ENCODE data around the gene INCENP. TPM values are rescaled to one million over a fixed set of nuclear protein-coding genes. Genes with fewer than 3 reads are reported as not detected.

INCENP gene
- polyA plus RNA-seq, 1 of the 3 experiments (the other 2 are of a cell fraction), result 20.1 TPM

- H3K4me1 ChIP-seq (ENCODE audit: control insufficient read depth in 1 of 2, insufficient read depth in 2 of 2, low read depth in 1 of 2, low read length in 1 of 2), result no peaks in the 10 kb centered on the region
- no peaks in the 10 kb centered on the region for H3K36me3 ChIP-seq (replicated peaks in 1 of 2; ENCODE audit: control insufficient read depth in 1 of 2, insufficient read depth in 2 of 2, low read length in 1 of 2)
- no peak overlapping the region for H2AFZ ChIP-seq (ENCODE audit: low read depth)
- TF ChIP-seq MXI1 (IDR thresholded peaks at IDR 0.05; ENCODE audit: low read depth, low read length) (no peak), TAF1 (IDR thresholded peaks at IDR 0.05; ENCODE audit: borderline replicate concordance, low read depth, low read length) (no peak), GABPA (IDR thresholded peaks at IDR 0.05; ENCODE audit: low read depth) (no peak), NFIC (IDR thresholded peaks at IDR 0.05; ENCODE audit: borderline replicate concordance) (no peak), USF1 (IDR thresholded peaks at IDR 0.05; ENCODE audit: borderline replicate concordance, low read depth) (no peak), POLR2AphosphoS5 (IDR thresholded peaks at IDR 0.05; ENCODE audit: low read depth, low read length) (no peak), FOXJ3 (CRISPR knock-in tag; IDR thresholded peaks at IDR 0.05) (no peak), SIN3A (IDR thresholded peaks at IDR 0.05; ENCODE audit: borderline replicate concordance, low read depth, low read length) (no peak), TEAD4 (IDR thresholded peaks at IDR 0.05; ENCODE audit: borderline replicate concordance, insufficient read depth) (no peak), EZH2phosphoT487 (IDR thresholded peaks at IDR 0.05; ENCODE audit: borderline replicate concordance, low read depth) (no peak), FOXM1 (IDR thresholded peaks at IDR 0.05; ENCODE audit: low read depth) (no peak), PBX3 (IDR thresholded peaks at IDR 0.05) (no peak), IRF3 (IDR thresholded peaks at IDR 0.05; ENCODE audit: low read depth, low read length) (no peak), NRF1 (IDR thresholded peaks at IDR 0.05; ENCODE audit: low read depth, low read length) (no peak), RXRA (IDR thresholded peaks at IDR 0.05; ENCODE audit: borderline replicate concordance, low read depth) (no peak), RFX5 (IDR thresholded peaks at IDR 0.05; ENCODE audit: low read length) (no peak)
- TF ChIP-seq, protein P1, sequence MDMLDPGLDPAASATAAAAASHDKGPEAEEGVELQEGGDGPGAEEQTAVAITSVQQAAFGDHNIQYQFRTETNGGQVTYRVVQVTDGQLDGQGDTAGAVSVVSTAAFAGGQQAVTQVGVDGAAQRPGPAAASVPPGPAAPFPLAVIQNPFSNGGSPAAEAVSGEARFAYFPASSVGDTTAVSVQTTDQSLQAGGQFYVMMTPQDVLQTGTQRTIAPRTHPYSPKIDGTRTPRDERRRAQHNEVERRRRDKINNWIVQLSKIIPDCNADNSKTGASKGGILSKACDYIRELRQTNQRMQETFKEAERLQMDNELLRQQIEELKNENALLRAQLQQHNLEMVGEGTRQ (IDR thresholded peaks at IDR 0.05; ENCODE audit: borderline replicate concordance, low read depth, low read length), result no peak
- TF ChIP-seq, protein P2, sequence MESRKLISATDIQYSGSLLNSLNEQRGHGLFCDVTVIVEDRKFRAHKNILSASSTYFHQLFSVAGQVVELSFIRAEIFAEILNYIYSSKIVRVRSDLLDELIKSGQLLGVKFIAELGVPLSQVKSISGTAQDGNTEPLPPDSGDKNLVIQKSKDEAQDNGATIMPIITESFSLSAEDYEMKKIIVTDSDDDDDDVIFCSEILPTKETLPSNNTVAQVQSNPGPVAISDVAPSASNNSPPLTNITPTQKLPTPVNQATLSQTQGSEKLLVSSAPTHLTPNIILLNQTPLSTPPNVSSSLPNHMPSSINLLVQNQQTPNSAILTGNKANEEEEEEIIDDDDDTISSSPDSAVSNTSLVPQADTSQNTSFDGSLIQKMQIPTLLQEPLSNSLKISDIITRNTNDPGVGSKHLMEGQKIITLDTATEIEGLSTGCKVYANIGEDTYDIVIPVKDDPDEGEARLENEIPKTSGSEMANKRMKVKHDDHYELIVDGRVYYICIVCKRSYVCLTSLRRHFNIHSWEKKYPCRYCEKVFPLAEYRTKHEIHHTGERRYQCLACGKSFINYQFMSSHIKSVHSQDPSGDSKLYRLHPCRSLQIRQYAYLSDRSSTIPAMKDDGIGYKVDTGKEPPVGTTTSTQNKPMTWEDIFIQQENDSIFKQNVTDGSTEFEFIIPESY (IDR thresholded peaks at IDR 0.05; ENCODE audit: borderline replicate concordance, low read depth), result no peak
- no peaks in the 10 kb centered on the region for H3K9me2 ChIP-seq
- no peak overlapping the region for H3K4me3 ChIP-seq (ENCODE audit: low read depth in 2 of 2, low read length in 1 of 2)
- DNase-seq, result no peak
- CTCF ChIA-PET, result interaction anchor here (1.0 to 13.7 kb wide), 5 partner anchors 20 to 217 kb away, joined by 3 to 357 read pairs (median 5); partner anchors contain the start of gene BEST1
- no peak overlapping the region for H3K4me2 ChIP-seq
- POLR2A ChIA-PET, result no interaction called here
- H3K27me3 ChIP-seq (ENCODE audit: insufficient read depth), result no peaks in the 10 kb centered on the region
- H3F3A ChIP-seq (replicated peaks; ENCODE audit: insufficient read depth), result no peaks in the 10 kb centered on the region
- WGBS (ENCODE audit: low lambda C conversion rate), result 43% methylated on average over 1 of the region's 1 CpG
- peaks cover 22% of the 10 kb centered on the region for H3K9me3 ChIP-seq
- H4K20me1 ChIP-seq (ENCODE audit: insufficient read depth), result no peaks in the 10 kb centered on the region
- no peaks in the 10 kb centered on the region for H3K79me2 ChIP-seq (ENCODE audit: insufficient read depth)
- H3K27ac ChIP-seq (ENCODE audit: low read depth in 2 of 2, low read length in 1 of 2), result no peak overlapping the region
- H3K9ac ChIP-seq, result no peak overlapping the region
Measured at GRCh38 chr11:62087694-62088093, 36.1 kb upstream of the INCENP start.

Measured in SK-N-SH (cell line).